ENCODE data around the gene ZNF552. TPM values are rescaled to one million over a fixed set of nuclear protein-coding genes. Genes with fewer than 3 reads are reported as not detected.
"Not testable (repeated sequence)": the region's sequence is repeated elsewhere in the genome, so short reads cannot be mapped to it uniquely, and the experiment has no call there.

The ZNF552 gene
- total RNA-seq, 1 donor from 2014 or later = 7.2 TPM

DNA sequence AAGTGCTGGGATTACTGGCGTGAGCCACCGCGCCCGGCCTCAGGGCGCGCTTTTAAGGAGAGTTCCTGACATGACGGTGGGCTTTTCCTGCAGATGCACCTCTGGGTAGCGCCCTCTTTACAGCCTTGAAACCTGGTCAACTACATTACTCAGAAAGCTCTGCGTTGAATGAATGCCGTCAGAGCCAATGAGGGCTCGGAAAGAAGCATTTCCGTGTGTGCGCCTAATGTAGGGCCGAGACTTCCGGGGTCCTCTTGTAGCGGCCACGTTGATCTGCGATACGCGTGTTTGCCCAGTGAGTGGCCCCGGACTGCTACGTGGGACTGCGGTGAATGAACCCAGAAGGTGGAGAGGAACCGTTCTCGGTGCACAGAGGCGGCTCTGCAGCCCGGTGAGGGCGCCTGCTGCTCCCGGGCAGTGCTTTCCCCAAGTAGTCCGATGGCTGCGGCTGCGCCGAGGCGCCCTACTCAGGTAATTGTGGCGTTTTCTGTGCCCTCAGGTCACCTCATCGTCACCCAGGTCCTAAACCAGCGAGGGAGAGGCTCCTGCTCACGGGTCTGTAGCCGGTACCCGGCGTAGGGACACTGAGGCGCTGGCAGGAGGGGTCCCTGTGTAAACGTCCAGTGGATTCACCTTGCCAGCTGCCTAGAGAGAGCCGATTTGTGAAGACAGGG, 4.9 kb upstream of the ZNF552 start:
- peak; percentile 48 to 92 for DNase-seq (ENCODE audit: low read depth in 2 of 2)

- DNase-seq (ENCODE audit: low read depth in 2 of 2) = no peak
Measured at GRCh38 chr19:57818378-57818777, 3.7 kb upstream of the ZNF552 start.

- no peak for DNase-seq (ENCODE audit: low read depth in 2 of 2)
Measured at GRCh38 chr19:57817976-57818375, 3.3 kb upstream of the ZNF552 start.

- DNase-seq (ENCODE audit: low read depth in 2 of 2) = no peak
Measured at GRCh38 chr19:57816652-57817051, 1.9 kb upstream of the ZNF552 start.

DNA sequence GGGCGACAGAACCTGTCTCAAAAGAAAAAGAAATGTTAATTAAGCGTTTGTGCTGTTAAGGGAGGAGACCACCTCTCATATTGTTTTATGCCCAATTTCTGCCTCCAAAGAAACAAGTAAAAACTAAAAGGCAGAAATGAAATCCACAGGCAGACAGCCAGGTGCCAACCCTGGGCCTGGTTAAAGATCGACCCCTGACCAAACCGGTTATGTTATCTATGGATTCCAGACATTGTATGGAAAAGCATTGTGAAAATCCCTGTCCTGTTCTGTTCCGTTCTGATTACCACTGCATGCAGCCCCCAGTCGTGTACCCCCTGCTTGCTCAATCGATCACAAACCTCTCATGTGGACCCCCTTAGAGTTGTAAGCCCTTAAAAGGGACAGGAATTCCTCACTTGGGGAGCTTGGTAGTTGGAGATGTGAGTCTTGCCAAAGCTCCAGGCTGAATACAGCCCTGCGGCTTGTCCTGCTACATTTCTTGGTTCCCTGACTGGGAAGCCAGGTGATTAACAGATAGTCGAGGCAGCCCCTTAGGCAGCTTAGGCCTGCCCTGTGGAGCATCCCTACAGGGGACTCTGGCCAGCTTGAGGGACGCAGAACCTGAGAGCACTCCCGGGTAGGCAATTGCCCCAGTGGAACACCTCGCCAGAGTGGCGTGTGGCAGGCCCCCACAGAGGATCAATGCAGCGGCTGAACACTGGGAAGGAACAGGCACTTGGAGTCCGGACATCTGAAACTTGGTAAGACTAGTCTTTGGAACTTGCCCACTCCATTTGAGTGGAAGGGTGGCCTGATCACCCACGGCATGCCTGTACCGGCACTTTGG, 748 bp upstream of the ZNF552 start:
- no peak for DNase-seq (ENCODE audit: low read depth in 2 of 2)

GRCh38 chr19:57813919-57814504, 701 bp downstream of the ZNF552 start:
- no peak for DNase-seq (ENCODE audit: low read depth in 2 of 2)

DNA sequence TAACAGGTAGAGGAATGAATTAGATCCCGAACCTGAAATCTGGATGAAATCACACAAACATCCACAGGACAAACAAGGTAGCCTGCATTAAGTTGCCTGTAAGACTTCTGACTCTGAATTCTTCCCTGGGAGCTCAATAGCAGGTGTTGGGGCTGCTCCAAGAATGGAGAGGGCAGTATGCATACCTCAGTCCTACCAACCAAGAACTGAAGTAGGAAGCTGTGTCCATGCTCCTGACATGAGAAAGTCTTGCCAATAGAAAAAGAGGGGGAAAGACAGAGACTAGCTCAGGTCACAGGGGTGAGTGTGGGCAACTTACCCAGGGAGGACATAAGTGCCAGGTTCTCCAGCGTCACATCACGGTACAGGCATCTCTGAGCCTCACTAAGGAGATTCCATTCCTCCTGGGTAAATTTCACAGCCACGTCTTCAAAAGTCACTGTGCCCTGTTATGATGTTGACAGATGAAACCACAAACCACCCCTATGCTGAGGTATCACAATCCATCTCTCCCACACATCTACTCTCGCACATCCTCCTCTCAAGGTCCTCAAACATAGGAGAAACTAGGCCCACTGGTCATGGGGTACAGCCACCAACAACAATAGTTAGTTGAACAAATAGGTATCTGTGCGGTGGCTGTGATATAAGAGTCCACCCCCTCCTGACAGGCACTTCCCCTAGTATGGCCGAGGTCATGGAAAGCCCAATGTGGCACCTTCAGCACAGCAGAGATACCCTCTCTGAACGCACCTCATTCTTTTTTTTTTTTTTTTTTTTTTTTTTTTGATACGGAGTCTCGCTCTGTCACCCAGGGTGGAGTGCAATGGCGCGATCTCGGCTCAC, 1.5 kb downstream of the ZNF552 start:
- not testable (repeated sequence) for DNase-seq (ENCODE audit: low read depth in 2 of 2)

DNA sequence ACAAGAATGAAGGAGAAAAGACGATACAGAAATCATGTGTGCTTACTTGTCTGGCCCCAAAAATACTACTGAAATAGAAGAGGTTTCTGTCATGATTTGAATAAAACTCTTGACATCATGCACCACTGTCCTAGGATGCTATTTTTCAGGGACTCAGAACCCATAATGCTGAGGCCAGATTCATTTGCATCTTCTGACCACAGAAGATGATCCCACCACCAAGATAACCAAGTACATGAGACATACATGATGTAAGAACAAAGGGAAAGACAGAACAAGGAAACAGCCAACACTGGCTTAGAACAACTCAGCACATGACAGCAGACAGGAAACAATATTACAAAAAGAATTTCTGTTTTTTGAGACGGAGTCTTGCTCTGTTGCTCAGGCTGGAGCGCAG, 2.5 kb downstream of the ZNF552 start:
- no peak for DNase-seq (ENCODE audit: low read depth in 2 of 2)

GRCh38 chr19:57810410-57811295, 4.1 kb downstream of the ZNF552 start:
- DNase-seq (ENCODE audit: low read depth in 2 of 2) = not testable (repeated sequence)

DNA sequence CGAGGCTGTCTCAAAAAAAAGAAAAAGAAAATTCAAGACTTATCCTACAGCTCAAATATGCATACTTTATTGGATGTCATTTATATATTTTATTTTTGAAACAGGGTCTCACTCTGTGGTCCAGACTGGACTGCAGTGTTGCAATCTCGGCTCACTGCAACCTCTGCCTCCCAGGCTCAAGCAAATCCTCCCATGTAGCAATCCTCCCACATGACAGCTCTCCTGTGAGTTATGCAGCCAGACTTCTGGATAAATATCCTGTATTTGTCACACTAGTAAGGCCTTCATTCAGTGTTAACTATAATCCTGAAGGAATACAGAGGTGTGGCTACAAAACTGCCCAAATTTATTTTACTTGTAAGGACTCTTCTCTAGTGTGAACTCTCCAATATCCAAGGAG, 7.2 kb downstream of the ZNF552 start:
- no peak for DNase-seq (ENCODE audit: low read depth in 2 of 2)

- DNase-seq (ENCODE audit: low read depth in 2 of 2) = peak in 1 of 2 donors; percentile 48
Measured at GRCh38 chr19:57803594-57804325, 11.0 kb downstream of the ZNF552 start.

GRCh38 chr19:57803265-57803593, 11.5 kb downstream of the ZNF552 start:
- no peak for DNase-seq (ENCODE audit: low read depth in 2 of 2)

DNA sequence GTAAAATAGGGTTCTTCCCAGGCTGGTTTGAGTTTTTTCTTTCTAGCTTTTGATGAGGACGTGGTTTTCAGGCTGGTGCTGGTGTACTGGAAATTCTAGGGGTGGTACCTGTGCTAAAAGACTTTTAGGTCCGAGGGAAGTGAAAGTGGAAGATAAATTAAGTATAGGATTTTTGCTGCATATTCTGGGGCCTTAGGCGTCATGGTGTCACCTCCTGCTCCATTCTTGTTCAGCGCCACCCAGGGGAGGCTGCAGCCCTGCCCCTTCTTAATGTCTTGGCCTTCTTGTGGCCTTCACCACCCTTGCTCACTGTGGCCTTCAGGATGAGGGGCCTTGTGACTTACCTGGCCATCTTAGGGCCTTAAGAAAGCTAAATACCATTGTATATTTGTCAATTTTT, 12.4 kb downstream of the ZNF552 start:
- DNase-seq (ENCODE audit: low read depth in 2 of 2) = no peak

GRCh38 chr19:57800696-57801095, 14.0 kb downstream of the ZNF552 start:
- DNase-seq (ENCODE audit: low read depth in 2 of 2) = no peak

GRCh38 chr19:57796580-57796979, 18.1 kb downstream of the ZNF552 start:
- DNase-seq (ENCODE audit: low read depth in 2 of 2) = not testable (repeated sequence)

DNA sequence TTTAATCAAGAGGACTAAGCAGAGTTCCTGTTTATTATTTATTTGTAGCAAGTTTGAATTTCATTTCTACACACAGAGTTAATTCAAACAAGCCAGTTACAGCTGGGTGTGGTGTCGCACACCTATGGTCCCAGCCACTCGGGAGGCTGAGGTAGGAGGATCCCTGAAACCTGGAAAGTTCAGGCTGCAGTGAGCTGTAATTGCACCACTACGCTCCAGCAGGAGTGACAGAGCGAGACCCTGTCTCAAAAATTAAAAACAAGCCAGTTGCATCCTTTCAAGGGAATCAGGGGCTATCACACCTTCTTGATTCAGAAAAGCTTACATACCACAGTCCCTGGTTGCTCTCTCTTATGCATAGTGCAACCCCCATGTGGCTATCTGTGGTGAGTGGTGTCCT, 25.4 kb downstream of the ZNF552 start:
- no peak for DNase-seq (ENCODE audit: low read depth in 2 of 2)

- DNase-seq (ENCODE audit: low read depth in 2 of 2) = no peak
Measured at GRCh38 chr19:57788114-57788692, 26.5 kb downstream of the ZNF552 start.

DNA sequence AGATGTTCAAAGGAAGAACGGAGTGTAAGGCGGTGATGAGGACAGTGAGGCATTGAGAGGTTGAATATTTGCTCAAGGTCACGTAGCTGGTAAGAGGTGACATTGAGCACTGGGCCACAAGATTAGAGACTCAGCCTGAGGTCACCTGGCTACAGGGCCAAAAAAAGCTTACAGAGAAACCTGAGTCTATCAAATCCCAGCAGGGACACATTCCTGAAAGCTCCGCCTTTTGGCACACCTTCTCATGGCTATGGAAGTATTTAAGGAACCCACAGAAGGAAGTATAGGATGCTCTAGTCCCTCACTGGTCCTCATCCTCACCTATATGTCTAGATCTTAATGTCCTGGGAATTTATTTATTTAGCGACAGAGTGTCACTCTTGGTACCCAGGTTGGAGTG, 27.8 kb downstream of the ZNF552 start:
- DNase-seq (ENCODE audit: low read depth in 2 of 2) = no peak

DNA sequence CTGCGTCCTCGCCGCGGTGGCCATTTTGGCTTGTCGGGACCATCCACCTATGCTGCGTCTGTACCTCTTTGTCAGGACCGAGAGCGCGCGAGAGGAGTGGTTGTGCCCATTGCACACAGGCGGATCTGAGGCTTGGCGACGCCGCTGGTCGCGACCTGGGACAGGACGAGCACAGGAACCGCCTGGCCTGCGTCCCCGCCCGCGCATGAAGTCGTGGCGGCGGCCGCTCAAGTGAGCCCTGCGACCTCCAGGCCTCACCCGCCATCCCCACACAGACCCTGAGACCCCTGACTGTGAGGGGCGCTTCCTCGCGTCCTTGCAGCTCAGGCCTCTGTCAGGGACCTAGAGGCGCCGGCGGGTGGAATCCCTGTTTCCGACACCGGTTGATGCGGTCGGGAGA, 28.4 kb downstream of the ZNF552 start:
- DNase-seq (ENCODE audit: low read depth in 2 of 2) = no peak

Measured in dermis microvascular lymphatic vessel endothelial cell (primary cell).